ENCODE measurements around the gene C1orf87.

C1orf87 gene

DNA sequence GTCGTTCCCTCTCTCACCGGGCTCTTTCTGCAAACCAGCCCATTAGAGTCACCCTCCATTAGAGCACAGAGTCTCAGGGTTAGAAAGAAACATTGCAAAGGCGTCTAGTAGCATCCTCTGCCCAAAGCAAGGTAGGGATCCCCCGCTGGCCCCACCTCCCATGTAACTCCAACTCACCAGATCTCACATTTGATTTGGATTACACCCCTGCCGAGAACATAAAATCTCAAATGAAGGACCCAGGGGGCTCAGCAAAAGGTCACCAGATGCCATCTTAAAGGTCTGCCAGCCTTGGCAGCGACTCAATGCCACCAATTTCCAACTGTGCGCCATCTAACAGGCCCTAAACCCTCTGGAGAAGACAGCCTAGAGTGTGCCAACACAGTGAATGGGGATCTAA is 14.1 kb downstream of the C1orf87 start:
- no peak for DNase-seq (ENCODE audit: low read depth, low spot score)

DNA sequence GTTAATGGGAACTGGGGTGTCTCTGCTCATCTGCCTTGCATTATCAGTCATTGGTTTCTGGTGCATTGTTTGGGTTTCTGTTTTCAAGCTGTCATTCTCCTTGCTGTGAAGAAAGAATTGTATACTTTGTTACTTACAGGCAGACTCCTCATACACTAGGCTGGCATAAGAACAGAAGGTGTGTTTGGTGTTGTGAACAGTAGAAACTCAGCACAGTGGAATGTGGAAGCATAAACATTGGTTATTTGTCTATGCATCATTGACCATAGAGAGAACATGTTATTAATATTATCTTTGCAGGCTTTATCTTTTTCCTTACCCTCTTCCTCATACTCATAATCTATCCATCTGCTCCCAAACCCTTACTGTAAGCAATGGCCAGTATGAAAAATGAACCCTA is 18.2 kb downstream of the C1orf87 start:
- peak; percentile 51 for DNase-seq (ENCODE audit: low read depth, low spot score)

GRCh38 chr1:60054374-60054773 is 19.2 kb downstream of the C1orf87 start:
- no peak for DNase-seq (ENCODE audit: low read depth, low spot score)

DNA sequence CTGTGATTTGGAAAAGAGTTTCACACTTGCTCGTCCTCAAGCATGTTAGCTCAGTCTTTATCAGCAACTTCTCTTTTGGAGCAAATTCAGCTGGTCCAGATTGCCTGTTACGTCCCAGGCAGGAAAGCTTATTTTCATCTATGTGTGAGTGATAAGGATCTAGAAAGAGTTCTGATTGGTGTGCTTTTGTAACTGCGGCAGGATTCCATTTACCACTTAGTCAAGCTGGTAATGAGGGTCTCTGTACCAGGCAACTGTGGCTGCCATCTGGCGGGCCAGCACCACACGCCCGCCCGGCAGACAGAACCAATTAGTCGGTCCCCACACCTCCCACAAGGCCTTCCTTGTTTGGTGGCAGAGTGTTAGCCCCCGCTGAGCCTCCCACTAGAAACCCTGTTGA is 21.0 kb downstream of the C1orf87 start:
- no peak for DNase-seq (ENCODE audit: low read depth, low spot score)

DNA sequence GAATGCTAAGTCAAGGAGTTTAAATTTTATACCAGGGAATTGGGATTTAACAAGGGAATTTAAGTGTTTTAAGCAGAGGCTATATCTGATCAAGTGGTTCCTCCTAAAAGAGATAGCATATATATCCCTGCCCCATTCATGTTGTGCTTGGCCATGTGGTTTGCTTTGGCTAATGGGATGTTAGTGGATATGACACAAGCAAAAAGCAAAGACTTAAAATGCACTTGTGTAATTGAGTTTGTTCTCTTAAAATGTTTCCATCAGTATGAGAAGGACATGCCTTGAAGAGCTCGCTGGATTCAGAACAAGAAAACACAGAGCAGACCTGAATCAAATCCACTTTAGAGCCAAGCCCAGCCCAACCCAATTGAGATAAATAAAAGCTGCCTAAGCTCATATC is 22.4 kb downstream of the C1orf87 start:
- no peak for DNase-seq (ENCODE audit: low read depth, low spot score)

GRCh38 chr1:60049188-60049587 is 24.4 kb downstream of the C1orf87 start:
- DNase-seq (ENCODE audit: low read depth, low spot score) = no peak

- no peak for DNase-seq (ENCODE audit: low read depth, low spot score)
These were observed 28.7 kb downstream of the C1orf87 start for GRCh38 chr1:60044881-60045280.

DNA sequence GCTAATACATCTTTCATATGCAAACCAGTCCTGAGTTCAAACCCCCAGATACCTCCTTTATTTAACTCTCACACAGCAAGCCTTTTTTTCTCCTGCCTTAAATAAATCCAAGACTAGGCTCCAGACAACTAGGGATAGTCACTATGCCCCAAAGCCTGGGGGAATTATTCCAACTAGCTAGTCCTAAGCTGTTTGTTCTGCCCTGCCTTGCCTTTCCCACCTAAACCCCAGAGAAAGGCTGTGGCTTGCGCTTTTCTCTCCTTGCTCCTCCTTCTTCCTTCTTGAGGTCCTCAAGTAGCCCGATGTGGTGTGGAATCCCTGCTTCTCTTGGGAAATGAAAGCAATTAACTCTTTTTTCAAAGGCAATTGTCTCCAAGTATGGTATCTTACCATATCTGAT is 31.8 kb downstream of the C1orf87 start:
- DNase-seq (ENCODE audit: low read depth, low spot score) = no peak

GRCh38 chr1:60037669-60038068 is 35.9 kb downstream of the C1orf87 start:
- DNase-seq (ENCODE audit: low read depth, low spot score) = no peak

- no peak for DNase-seq (ENCODE audit: low read depth, low spot score)
These were observed 36.6 kb downstream of the C1orf87 start for GRCh38 chr1:60036856-60037460.

- no peak for DNase-seq (ENCODE audit: low read depth, low spot score)
These were observed 37.6 kb downstream of the C1orf87 start for GRCh38 chr1:60035921-60036320.

DNA sequence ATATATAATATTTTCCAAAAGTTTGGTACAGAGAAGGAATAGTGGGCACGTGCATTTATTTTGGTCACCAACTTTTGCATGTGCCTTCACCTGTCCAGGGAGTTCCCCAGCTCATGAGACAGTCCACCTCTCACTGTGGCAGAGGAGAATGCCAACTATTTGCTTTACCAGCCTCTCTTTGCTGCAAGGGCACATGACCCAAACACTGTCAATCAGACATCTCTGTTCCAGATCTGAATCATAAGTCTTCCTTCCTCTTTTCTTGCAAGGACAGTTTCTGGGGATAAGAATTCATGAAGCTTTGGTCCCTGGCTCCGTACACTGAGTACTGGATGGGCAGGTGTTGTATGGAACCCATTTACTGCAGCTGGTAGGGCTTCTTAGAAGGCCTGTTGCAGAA is 38.6 kb downstream of the C1orf87 start:
- DNase-seq (ENCODE audit: low read depth, low spot score) = no peak

GRCh38 chr1:60033066-60033465 is 40.5 kb downstream of the C1orf87 start:
- no peak for DNase-seq (ENCODE audit: low read depth, low spot score)

DNA sequence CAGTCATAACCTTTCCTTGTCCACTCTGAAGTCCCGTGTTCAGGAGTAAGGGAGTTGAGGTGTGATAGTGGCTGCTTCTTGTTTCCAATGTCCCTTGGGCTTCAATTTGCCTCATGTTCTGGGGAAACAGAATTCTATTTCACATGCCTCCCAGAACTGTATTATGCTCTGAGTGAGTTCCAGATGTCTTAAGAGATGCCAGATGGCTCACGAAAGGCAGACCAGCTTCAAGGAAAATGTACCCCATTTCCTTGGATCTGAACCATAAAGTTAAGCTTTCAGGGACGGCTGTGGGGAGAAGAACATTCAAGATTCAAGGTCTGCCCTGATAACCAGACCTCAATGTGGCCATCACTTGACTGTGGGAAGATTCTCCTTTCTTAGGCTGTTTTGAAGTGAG is 42.4 kb downstream of the C1orf87 start:
- DNase-seq (ENCODE audit: low read depth, low spot score) = no peak

DNA sequence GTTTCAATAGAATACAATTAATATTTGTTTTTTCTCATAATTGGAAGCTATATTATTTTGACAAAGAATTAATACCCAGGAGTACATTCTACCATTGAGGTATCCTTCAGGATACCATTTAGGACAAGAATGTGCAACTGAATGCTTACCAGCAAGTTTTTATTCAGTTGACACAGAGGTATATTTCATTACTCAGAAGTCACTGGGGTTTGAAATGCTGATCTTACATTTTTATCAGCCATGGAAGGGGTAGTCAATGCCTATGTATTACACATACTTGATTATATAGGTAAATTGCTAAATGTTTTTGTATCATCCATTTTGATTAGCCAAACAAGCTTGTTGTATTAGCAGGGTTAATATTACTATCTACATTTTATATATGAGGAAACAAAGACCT is 48.0 kb downstream of the C1orf87 start:
- no peak for DNase-seq (ENCODE audit: low read depth, low spot score)

GRCh38 chr1:60017508-60018205 is 55.9 kb downstream of the C1orf87 start:
- DNase-seq (ENCODE audit: low read depth, low spot score) = no peak

DNA sequence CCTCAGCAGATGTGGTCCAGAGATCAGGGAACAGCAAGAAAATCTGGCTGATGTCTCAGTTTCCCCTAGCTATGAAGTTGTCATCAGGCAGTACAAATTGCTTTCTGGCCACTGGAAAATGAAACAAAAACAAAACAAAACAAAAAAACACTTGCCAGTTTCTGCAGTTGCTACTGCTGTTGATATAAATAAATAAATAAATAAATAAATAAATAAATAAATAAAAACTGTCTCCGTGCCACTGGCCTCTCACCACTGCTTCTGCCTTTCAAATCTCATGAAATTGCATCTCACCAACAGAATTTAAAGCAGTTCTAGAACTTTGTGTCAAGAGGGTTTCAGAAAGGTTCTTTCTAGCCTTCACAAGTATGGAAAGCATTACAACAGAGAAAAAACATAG is 62.9 kb downstream of the C1orf87 start:
- no peak for DNase-seq (ENCODE audit: low read depth, low spot score)

- no peak for DNase-seq (ENCODE audit: low read depth, low spot score)
These were observed 65.1 kb downstream of the C1orf87 start for GRCh38 chr1:60008500-60008899.

DNA sequence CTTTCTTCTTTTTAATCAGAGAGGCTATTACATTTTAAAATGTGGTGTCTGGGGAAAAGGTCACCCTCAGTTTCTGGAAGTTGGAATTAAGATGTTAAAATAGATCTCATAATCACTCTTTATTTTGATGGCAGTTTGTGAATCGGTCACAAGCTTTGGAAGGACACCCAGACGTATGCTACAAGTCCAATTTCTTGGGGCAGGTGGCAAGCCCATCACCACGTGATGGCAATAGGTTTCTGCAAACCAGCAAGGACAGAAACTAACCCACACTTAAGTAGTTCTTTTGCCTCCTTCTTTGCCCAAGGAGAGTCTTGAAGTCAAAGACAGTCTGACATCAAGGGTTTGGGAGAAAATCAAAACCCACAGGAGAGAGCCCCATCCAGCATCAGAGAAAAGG is 72.9 kb downstream of the C1orf87 start:
- no peak for DNase-seq (ENCODE audit: low read depth, low spot score)

- peak; percentile 37 for DNase-seq (ENCODE audit: low read depth, low spot score)
These were observed 73.8 kb downstream of the C1orf87 start for GRCh38 chr1:59999746-60000145.

DNA sequence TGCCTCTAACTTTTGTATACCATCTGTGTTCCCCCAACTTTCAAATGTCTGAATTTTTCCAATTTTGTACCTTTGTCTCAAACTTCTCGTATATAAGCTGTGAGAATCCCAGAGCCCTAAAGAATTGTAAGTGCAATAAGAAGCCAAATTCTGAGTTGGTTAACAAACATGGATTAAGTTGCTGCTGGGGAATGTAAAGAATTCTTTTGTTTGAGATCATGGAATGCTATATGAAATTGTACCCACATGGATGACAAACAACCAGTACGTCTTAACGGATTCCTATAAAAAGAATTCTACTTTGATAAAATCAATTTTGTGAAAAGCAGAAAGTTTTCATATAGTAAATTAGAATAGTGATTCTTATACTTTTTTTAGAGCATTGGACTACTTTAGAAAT is 74.6 kb downstream of the C1orf87 start:
- peak; percentile 58 for DNase-seq (ENCODE audit: low read depth, low spot score)

DNA sequence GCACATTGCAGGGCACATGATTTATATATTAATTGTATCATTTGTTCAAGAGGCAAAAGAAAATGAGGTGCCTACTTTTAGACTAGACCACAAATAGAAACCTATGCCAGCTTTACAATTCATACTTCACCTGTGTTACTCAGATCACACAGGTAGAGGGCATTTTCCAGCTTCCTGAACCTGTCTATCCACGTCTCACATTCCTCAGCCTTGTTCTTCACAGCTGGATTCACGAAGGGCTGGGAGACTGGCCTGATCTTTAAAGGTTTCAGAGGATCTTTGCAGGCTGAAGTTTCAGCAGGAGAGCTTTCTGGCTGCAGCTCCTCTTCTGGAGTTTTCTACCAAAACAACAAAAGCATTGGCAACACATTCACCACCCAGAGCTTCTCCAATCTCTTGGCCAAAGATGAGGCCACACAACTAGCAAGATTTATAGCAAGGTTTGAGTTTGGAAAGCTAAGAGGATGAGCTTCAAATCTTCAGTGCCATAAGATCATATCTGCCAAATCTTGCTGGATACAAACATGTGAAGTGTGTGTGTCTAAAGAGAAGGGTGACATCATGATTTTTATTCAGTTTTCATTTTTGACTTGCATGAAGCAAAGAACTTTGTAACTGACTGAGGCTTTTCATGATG is 76.0 kb downstream of the C1orf87 start:
- no peak for DNase-seq (ENCODE audit: low read depth, low spot score)
